ENCODE measurements around the gene DNAJC7. TPM values are rescaled to one million over a fixed set of nuclear protein-coding genes. Genes with fewer than 3 reads are reported as not detected.

DNAJC7 gene
- total RNA-seq, 2 donors from 2014 or later, result 112 to 116 TPM

DNA sequence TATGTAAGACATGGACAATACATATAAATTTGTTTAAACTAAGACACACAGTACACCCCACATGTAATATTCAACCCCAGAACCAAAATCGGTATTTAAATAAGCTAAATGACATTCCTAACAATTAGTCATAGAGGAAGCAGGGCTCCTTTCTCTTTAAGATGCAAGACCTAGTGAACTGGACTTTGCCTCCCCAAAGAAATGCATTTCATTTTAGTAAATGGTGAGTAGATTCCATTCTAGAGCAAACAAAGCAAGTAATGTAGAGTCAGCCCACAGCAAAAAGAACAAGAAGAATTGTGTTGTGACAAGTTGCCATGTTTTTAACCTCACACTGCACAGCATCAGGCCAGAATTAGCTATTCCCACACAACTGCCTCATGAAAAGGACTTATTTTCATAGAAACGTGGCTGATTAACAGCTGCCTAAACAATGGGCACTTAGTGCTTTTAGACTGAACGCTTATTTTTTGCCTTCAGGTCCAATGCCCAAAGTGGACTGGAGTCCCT, 14.4 kb downstream of the DNAJC7 start:
- H3K27ac Mint-ChIP-seq, result no peak overlapping the region
- no peaks in the 10 kb centered on the region for H3K4me1 Mint-ChIP-seq
- TF ChIP-seq, protein P1, sequence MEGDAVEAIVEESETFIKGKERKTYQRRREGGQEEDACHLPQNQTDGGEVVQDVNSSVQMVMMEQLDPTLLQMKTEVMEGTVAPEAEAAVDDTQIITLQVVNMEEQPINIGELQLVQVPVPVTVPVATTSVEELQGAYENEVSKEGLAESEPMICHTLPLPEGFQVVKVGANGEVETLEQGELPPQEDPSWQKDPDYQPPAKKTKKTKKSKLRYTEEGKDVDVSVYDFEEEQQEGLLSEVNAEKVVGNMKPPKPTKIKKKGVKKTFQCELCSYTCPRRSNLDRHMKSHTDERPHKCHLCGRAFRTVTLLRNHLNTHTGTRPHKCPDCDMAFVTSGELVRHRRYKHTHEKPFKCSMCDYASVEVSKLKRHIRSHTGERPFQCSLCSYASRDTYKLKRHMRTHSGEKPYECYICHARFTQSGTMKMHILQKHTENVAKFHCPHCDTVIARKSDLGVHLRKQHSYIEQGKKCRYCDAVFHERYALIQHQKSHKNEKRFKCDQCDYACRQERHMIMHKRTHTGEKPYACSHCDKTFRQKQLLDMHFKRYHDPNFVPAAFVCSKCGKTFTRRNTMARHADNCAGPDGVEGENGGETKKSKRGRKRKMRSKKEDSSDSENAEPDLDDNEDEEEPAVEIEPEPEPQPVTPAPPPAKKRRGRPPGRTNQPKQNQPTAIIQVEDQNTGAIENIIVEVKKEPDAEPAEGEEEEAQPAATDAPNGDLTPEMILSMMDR (conservative IDR thresholded peaks at IDR 0.05), result no peak
- H3K4me3 Mint-ChIP-seq, result no peak overlapping the region
- Histone ChIP-seq H3K4me3 (ENCODE audit: low read length) (no peak overlapping the region), H3K36me3 (ENCODE audit: control insufficient read depth, insufficient read depth, low read length) (peaks cover 64% of the 10 kb centered on the region), H3K4me1 (ENCODE audit: control insufficient read depth, insufficient read depth, low read length) (no peaks in the 10 kb centered on the region), H3K9me3 (ENCODE audit: control insufficient read depth, low read length) (no peaks in the 10 kb centered on the region), H3K27me3 (ENCODE audit: control insufficient read depth, insufficient read depth, low read length, poor library complexity, severe bottlenecking) (no peaks in the 10 kb centered on the region), H3K9ac (ENCODE audit: extremely low read depth, low read length, poor library complexity, severe bottlenecking) (no peak overlapping the region), H3K27ac (ENCODE audit: low read depth, low read length) (no peak overlapping the region)
- no peaks in the 10 kb centered on the region for H3K9me3 Mint-ChIP-seq
- no peak for DNase-seq
- 91 to 100% methylated on average over 2 to 3 of the region's 3 CpGs for WGBS, 2 experiments (ENCODE audit: insufficient coverage in 1 of 2, insufficient read length in 1 of 2)
- no peaks in the 10 kb centered on the region for H3K27me3 Mint-ChIP-seq (ENCODE audit: insufficient read depth)
- H3K36me3 Mint-ChIP-seq (ENCODE audit: low read depth), result peaks cover 40% of the 10 kb centered on the region

DNA sequence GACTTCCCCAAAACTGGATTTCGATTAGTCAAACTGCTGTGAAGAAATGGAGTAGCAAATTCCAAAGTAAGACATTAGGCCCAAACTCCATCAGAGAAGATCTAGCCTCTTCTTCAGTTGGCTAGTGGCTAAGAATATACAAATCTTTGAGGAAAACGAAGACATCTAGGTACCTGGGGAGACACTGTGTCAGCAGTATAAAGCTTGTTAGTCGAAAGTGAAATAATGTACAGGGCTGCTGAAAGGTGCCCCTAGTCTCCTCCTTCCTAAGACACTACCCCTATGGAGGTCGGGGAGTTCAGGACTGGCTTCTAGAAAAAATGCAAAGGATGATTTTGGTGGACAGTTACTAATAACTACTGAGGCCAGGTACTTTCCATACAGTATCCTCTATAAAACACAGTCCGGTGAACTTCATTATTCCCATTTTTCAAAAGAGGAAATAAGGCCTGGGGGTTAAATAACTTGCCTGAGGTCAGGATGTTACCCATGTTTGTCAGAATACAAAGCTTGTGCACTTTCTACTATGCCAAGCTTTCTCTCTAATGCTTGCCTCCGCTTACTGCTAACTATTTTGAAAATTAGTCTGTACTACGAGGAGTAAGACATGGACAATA, 15.0 kb downstream of the DNAJC7 start:
- no peaks in the 10 kb centered on the region for H3K4me1 Mint-ChIP-seq

DNA sequence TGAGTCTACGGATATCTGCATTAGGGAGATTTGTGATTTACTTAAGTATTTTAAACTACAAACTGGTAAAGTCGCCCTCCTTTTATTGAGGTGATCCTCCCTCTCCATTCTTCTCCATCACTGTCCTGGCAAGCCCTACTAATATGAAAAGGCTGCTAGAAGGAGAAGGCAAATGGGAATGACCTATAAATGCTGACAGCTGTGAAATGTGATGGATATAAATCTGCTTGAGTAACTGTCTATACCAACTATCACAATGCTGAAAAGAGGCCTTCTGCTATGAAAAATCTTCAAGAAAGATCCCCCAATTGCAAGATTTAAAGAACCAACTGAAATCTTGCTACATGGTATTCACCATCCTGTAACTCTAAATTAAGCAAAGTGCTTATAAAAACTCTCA, 15.5 kb downstream of the DNAJC7 start:
- 100% methylated on average over 1 of the region's 2 CpGs for WGBS, 2 experiments (ENCODE audit: insufficient coverage in 1 of 2, insufficient read length in 1 of 2)
- Histone ChIP-seq H3K9ac (ENCODE audit: extremely low read depth, low read length, poor library complexity, severe bottlenecking) (no peak overlapping the region), H3K4me1 (ENCODE audit: control insufficient read depth, insufficient read depth, low read length) (no peaks in the 10 kb centered on the region), H3K27ac (ENCODE audit: low read depth, low read length) (no peak overlapping the region), H3K36me3 (ENCODE audit: control insufficient read depth, insufficient read depth, low read length) (peaks cover 70% of the 10 kb centered on the region), H3K27me3 (ENCODE audit: control insufficient read depth, insufficient read depth, low read length, poor library complexity, severe bottlenecking) (no peaks in the 10 kb centered on the region), H3K4me3 (ENCODE audit: low read length) (no peak overlapping the region), H3K9me3 (ENCODE audit: control insufficient read depth, low read length) (no peaks in the 10 kb centered on the region)
- TF ChIP-seq, protein P1 (conservative IDR thresholded peaks at IDR 0.05), result no peak
- H3K27me3 Mint-ChIP-seq (ENCODE audit: insufficient read depth), result no peaks in the 10 kb centered on the region
- peaks cover 46% of the 10 kb centered on the region for H3K36me3 Mint-ChIP-seq (ENCODE audit: low read depth)
- H3K9me3 Mint-ChIP-seq, result no peaks in the 10 kb centered on the region
- no peak for DNase-seq
- H3K4me1 Mint-ChIP-seq, result no peaks in the 10 kb centered on the region
- no peak overlapping the region for H3K4me3 Mint-ChIP-seq
- H3K27ac Mint-ChIP-seq, result no peak overlapping the region

More for the DNA sequence above, 15.0 kb downstream of the DNAJC7 start:
- Histone ChIP-seq H3K4me3 (ENCODE audit: low read length) (no peak overlapping the region), H3K9ac (ENCODE audit: extremely low read depth, low read length, poor library complexity, severe bottlenecking) (no peak overlapping the region), H3K9me3 (ENCODE audit: control insufficient read depth, low read length) (no peaks in the 10 kb centered on the region), H3K27me3 (ENCODE audit: control insufficient read depth, insufficient read depth, low read length, poor library complexity, severe bottlenecking) (no peaks in the 10 kb centered on the region), H3K27ac (ENCODE audit: low read depth, low read length) (no peak overlapping the region), H3K36me3 (ENCODE audit: control insufficient read depth, insufficient read depth, low read length) (peaks cover 68% of the 10 kb centered on the region), H3K4me1 (ENCODE audit: control insufficient read depth, insufficient read depth, low read length) (no peaks in the 10 kb centered on the region)
- Mint-ChIP-seq H3K36me3 (ENCODE audit: low read depth) (peaks cover 44% of the 10 kb centered on the region), H3K4me3 (no peak overlapping the region), H3K27me3 (ENCODE audit: insufficient read depth) (no peaks in the 10 kb centered on the region), H3K27ac (no peak overlapping the region), H3K9me3 (no peaks in the 10 kb centered on the region)
- 87 to 94% methylated on average over 3 to 5 of the region's 7 CpGs for WGBS, 2 experiments (ENCODE audit: insufficient coverage in 1 of 2, insufficient read length in 1 of 2)
- TF ChIP-seq, protein P1 (conservative IDR thresholded peaks at IDR 0.05), result no peak
- DNase-seq, result no peak

All from endodermal cell (in vitro differentiated cells).